Sigmoid colon (tissue), 4 donors: Measurements from ENCODE around the gene MCC.

Experiments
- EP300 ChIP-seq, 4 donors: sonication (generic); formaldehyde crosslinking; IDR thresholded peaks; one replicate each; pipeline ENCODE4 v1.6.1; 2017; ENCODE audit warnings: antibody characterized with exemption in 4 of 4
- POLR2A ChIP-seq, 2 donors: fragments of 450-650 bp; IDR thresholded peaks; one replicate each; pipeline ENCODE4 v1.6.1; 2016; ENCODE audit warnings: antibody characterized with exemption in 2 of 2, mild to moderate bottlenecking in 2 of 2, moderate library complexity in 2 of 2
- POLR2AphosphoS5 ChIP-seq, 4 donors: sonication (generic); formaldehyde crosslinking; IDR thresholded peaks; one replicate each; pipeline ENCODE4 v1.6.1; 2017; ENCODE audit warnings: antibody characterized with exemption in 4 of 4
- TF ChIP-seq, protein P1 (sequence below), 4 experiments: fragments of 450-650 bp in 3 of 4; fragments of 200-600 bp in 1 of 4; IDR thresholded peaks; one replicate each; pipeline ENCODE4 v1.5.1; 2016 to 2019; ENCODE audit warnings: antibody characterized with exemption in 4 of 4, mild to moderate bottlenecking in 3 of 4, moderate library complexity in 2 of 4

DNA sequence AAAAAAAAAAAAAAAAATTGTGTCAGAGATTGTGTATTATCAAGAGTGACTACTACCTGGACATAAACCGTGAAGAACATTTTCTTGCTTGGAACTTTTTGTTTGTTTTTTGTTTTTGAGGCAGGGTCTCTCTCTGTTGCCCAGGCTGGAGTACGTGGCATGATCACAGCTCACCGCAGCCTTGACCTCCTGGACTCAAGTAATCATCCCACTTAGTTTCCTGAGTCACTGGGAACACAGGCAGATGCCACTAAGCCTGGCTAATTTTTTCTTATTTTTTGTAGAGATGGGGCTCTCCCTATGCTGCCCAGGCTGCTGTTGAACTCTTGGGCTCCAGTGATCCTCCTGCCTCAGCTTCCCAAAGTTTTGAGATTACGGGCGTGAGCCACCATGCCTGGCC, 485.8 kb downstream of the MCC start:
- TF ChIP-seq POLR2A (IDR thresholded peaks at IDR 0.05), result no peak
- TF ChIP-seq, protein P1, sequence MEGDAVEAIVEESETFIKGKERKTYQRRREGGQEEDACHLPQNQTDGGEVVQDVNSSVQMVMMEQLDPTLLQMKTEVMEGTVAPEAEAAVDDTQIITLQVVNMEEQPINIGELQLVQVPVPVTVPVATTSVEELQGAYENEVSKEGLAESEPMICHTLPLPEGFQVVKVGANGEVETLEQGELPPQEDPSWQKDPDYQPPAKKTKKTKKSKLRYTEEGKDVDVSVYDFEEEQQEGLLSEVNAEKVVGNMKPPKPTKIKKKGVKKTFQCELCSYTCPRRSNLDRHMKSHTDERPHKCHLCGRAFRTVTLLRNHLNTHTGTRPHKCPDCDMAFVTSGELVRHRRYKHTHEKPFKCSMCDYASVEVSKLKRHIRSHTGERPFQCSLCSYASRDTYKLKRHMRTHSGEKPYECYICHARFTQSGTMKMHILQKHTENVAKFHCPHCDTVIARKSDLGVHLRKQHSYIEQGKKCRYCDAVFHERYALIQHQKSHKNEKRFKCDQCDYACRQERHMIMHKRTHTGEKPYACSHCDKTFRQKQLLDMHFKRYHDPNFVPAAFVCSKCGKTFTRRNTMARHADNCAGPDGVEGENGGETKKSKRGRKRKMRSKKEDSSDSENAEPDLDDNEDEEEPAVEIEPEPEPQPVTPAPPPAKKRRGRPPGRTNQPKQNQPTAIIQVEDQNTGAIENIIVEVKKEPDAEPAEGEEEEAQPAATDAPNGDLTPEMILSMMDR (IDR thresholded peaks at IDR 0.05), result no peak
- no peak for TF ChIP-seq POLR2AphosphoS5 (IDR thresholded peaks at IDR 0.05)
- TF ChIP-seq EP300 (IDR thresholded peaks at IDR 0.05), result no peak
